ENCODE data around the gene S100A11. TPM values are rescaled to one million over a fixed set of nuclear protein-coding genes. Genes with fewer than 3 reads are reported as not detected.
A peak's percentile ranks its signal among the peaks of the same experiment; 100 is the strongest.
"Not testable (repeated sequence)": the region's sequence is repeated elsewhere in the genome, so short reads cannot be mapped to it uniquely, and the experiment has no call there.

The S100A11 gene
- 100 to 1,000 TPM; 406 to 484 TPM for total RNA-seq
- long read RNA-seq, donor 1, transcript S100A11-201 (3 exons, 594 nt) = major isoform, 59 of 60 reads
- long read RNA-seq, donor 1, partial matches to known transcripts = 1 of 60 reads
- long read RNA-seq, donor 1, other reads (novel, unspliced or antisense) = 0 of 60 reads
- long read RNA-seq, donor 2, transcript S100A11-201 (3 exons, 594 nt) = major isoform, 122 of 123 reads
- long read RNA-seq, donor 2, partial matches to known transcripts = 1 of 123 reads
- long read RNA-seq, donor 2, other reads (novel, unspliced or antisense) = 0 of 123 reads

- intact Hi-C loops (cut with DNase I) = no loop called here
- DNase-seq (ENCODE audit: low spot score) = peak; percentile 98
These were observed at the start of gene S100A11 for GRCh38 chr1:152036267-152037216. TSS of gene S100A11 (minus strand) at chr1:152037004. CDS start at chr1:152036915, 89 bp downstream.

DNA sequence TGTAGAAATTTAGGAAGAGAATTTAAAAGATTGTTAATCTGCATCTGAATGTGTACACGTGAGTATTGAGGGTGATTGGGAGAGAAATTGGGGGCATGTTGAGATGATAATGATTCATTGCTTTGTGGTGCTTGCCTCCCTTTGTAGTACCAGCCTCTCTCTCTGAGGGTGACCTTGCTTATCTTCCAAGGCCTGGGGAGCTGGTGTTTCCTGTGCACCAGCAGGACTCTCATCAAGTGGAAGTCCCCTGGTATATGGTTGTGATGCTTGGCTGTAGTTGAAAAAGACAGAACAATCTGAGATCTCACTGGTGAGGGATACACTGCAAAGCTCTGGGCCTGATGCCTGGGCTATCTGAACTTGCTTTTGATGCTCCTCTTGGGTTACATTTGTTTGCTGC is 48.0 kb upstream of the S100A11 start:
- intact Hi-C loops (cut with DNase I) = no loop called here
- DNase-seq (ENCODE audit: low spot score) = no peak

DNA sequence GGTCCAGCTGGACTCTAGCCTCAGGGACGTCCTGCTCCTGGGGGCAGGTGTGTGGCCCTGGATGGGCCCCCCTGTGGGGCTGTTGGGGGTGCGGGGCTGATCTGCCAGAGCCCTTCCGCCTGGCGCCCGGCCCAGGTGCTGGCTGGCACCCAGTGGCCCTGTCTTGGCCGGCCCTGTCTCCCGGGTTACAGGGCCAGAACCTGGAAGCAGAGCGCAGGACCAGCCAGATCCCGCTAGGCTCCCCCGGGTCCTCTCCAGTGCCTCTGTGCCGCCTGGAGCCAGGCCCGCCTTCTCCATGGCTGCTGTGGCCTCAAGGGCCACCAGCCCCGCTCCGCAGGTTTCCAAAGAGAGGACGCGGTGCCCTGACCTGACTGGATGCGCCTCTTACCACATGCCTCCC is 44.2 kb upstream of the S100A11 start:
- intact Hi-C loops (cut with DNase I); DNase-seq (ENCODE audit: low spot score): not testable (repeated sequence)

GRCh38 chr1:152080494-152080893 is 43.7 kb upstream of the S100A11 start:
- intact Hi-C loops (cut with DNase I); DNase-seq (ENCODE audit: low spot score): not testable (repeated sequence)

GRCh38 chr1:152078831-152079441 is 42.1 kb upstream of the S100A11 start:
- DNase-seq (ENCODE audit: low spot score) = no peak
- intact Hi-C loops (cut with DNase I) = no loop called here

- no peak for DNase-seq (ENCODE audit: low spot score)
These were observed 35.5 kb upstream of the S100A11 start for GRCh38 chr1:152072311-152072710.

GRCh38 chr1:152071123-152071522 is 34.3 kb upstream of the S100A11 start:
- intact Hi-C loops (cut with DNase I) = no loop called here
- DNase-seq (ENCODE audit: low spot score) = no peak

More at GRCh38 chr1:152072311-152072710, 35.5 kb upstream of the S100A11 start:
- intact Hi-C loops (cut with DNase I) = no loop called here

GRCh38 chr1:152067929-152068328 is 31.1 kb upstream of the S100A11 start:
- no peak for DNase-seq (ENCODE audit: low spot score)
- intact Hi-C loops (cut with DNase I) = loop anchor here in 1 of 2 donors (10.0 kb wide), 1 partner anchor 377 kb away; no protein-coding TSS in a partner anchor

DNA sequence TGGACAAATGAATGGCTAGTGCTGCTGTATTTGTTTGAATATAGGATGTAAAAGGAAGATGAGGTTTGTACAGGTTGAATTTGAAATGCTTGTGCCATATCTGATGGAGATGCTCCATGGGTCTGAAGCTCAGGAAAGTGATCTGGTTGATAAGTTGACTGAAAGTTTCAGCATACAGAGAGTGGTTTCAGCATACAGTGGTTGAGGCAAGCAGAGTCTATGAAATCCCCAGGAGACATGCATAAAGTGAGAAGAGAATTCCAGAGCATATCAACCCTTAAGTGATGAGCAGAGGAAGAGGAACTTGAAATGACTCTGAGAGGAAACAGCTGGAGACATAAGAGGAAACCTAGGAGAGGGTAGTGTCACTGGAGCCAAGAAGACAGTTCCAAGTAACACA is 30.3 kb upstream of the S100A11 start:
- intact Hi-C loops (cut with DNase I) = loop anchor here in 1 of 2 donors (10.0 kb wide), 1 partner anchor 378 kb away; no protein-coding TSS in a partner anchor
- no peak for DNase-seq (ENCODE audit: low spot score)

GRCh38 chr1:152061952-152062351 is 25.1 kb upstream of the S100A11 start:
- DNase-seq (ENCODE audit: low spot score) = no peak

DNA sequence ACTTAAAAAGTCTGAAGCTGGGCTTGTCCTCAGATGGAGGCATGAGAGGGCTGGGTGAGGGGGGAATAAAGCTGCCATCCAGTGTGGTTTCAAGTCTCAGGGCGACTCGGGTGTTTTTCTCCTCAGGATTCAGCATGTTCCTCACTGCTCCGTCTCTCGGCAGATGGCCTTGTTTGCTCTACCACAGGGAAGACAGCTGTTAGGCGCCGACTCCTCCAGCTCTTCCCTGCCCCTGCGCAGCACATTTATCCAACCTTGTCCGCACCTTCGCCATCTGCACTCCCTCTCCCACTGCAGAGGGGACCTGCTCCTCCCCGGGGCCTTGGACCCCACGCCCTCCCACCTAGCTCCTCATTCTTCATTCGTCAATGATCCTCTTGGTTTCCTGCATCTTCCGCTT is 16.6 kb upstream of the S100A11 start:
- DNase-seq (ENCODE audit: low spot score) = no peak
- intact Hi-C loops (cut with DNase I) = loop anchor here in 1 of 2 donors (5.0 to 10.0 kb wide), 2 partner anchors 131 to 389 kb away; no protein-coding TSS in a partner anchor

More at GRCh38 chr1:152061952-152062351, 25.1 kb upstream of the S100A11 start:
- intact Hi-C loops (cut with DNase I) = loop anchor here in 1 of 2 donors (10.0 kb wide), 1 partner anchor 383 kb away; no protein-coding TSS in a partner anchor

DNA sequence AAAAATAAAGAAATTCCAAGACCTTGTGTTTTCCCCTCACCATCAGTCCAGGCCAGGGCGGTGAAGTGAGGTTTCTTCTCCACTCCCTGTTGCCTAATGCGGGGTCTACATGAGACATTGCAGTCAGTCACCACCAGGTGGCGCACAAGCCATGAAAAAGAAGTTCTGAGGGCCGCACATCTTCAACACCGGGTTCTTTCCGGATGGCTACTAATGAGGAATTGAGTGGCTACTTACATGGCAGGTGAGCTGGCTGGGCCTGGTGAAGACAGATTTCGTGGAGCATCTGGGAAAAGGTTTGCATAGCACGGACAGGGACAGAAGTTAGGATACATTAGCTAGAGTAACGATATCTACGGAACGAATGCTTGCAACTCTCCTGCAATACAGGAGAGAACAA is 15.8 kb upstream of the S100A11 start:
- peak; percentile 96 for DNase-seq (ENCODE audit: low spot score)
- intact Hi-C loops (cut with DNase I) = loop anchor here in 1 of 2 donors (5.0 to 10.0 kb wide), 2 partner anchors 132 to 390 kb away; no protein-coding TSS in a partner anchor

DNA sequence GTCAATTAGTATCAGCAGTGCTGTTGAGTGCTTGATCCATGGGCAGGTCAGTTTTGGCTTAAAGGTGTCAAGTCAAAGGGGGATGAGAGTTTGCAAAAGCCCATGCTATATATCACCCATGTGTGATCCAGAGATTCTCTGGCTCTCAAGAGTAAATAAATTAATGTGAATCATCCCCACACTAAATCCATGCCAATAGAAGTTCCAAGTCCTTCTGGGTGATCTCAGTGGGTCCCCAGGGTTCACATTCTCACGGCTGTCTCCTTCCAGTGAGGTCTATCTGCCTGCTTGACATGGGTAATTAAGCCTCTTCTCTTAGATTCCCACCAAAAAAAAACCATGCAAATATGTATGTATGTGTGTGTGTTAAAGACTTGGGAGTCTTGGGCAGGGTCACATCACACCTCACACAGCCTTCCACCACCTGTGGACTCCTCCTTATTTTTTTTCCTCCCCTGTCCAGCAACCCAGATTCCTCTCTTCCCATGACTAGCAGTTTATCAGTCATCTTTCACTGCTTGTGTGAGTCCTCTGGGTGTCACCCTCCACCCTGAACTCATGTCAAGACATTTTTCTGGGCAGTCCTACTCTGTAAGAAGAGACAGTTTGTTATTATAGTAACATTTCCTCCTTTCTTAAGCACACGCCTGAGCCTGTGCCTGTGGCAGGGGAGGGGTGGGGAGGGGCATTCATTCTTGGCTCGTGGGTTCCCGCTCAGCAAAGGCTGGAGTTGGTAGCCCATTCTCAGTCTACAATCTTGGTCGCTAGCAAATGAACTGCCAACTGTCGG is 14.3 kb upstream of the S100A11 start:
- no peak for DNase-seq (ENCODE audit: low spot score)
- intact Hi-C loops (cut with DNase I) = loop anchor here in 1 of 2 donors (5.0 to 10.0 kb wide), 2 partner anchors 134 to 391 kb away; no protein-coding TSS in a partner anchor

DNA sequence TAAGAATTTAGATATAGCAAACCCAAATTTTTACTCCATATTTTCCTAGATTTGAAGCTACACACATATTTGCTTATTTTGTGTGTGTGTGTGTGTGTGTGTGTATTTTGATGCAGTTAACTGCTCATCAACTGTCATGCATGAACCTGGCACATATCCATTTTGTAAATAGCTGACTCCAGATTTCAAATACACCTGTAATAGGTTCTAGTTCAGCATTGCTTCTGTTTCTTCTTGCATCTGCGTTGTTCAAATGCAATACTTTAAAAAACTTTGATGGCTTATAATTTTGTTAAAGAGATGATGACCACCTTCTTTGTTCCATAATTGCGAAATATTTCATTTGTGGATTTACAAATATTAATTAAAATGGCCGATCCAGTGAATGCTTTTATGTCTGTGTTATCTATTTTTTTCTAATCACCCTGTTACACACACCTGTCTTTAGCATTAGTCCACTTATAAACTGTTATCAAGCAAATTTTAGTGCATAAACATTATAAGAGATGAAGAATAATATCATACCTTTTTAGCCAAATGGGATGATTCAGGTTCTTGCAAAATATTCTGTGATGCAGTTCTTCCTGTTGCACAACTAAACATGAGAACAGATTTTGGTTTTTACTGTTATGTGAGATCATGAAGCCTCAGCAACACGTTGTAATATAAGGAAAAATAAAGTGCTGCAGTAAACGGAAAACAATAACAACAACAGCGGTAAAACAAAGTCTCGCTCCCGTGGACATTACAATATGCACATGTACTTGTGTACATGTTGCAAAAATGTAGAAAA is 12.7 kb upstream of the S100A11 start:
- DNase-seq (ENCODE audit: low spot score) = no peak
- intact Hi-C loops (cut with DNase I) = loop anchor here in 1 of 2 donors (5.0 to 10.0 kb wide), 2 partner anchors 135 to 393 kb away; no protein-coding TSS in a partner anchor

DNA sequence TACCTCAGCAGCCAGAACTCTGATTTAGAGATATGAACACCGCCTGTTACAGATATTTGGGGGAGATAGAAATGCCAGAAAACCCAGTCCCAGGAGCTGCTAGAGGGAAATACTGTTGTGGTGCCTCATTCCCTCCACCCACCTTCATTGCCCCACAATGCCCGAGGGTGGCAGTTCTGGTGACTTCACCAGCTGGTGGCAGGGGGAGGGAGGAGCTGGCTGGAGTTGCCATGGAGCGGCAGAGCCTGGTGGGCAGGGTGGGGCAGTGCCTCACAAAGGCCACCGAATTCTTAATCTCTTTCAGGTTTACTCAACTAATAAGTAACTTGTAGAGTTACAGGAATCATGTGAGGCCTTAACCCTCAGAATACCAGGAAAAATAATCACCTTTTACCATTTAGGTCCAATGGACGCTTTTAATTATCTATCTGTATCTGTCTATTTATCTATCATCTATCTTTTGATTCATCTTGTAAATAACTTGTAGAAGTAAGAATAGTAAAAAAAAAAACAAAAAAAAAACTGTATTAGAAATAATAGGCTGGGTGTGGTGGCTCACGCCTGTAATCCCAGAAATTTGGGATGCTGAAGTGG is 11.7 kb upstream of the S100A11 start:
- DNase-seq (ENCODE audit: low spot score) = peak; percentile 91
- intact Hi-C loops (cut with DNase I) = no loop called here

- intact Hi-C loops (cut with DNase I) = no loop called here
- peak; percentile 98 for DNase-seq (ENCODE audit: low spot score)
These were observed 11.1 kb upstream of the S100A11 start for GRCh38 chr1:152047730-152048415.

- DNase-seq (ENCODE audit: low spot score) = peak; percentile 79
- intact Hi-C loops (cut with DNase I) = no loop called here
These were observed 10.6 kb upstream of the S100A11 start for GRCh38 chr1:152047413-152047729.

All from posterior vena cava (tissue), 2 donors.